Neural cell (in vitro differentiated cells): ENCODE results near the gene TBC1D32.

Experiments used
- EZH2 ChIP-seq: fragments of 200-600, 300-800 bp; shearing (Covaris generic), sonication (generic); IDR thresholded peaks from 2 replicates; pipeline ENCODE4 v1.6.1; 2014; ENCODE audit warnings: antibody characterized with exemption, low read length, borderline replicate concordance, mild to moderate bottlenecking; ENCODE audit not compliant: insufficient read depth, poor library complexity, severe bottlenecking
- MXI1 ChIP-seq: fragments of 450-650 bp; conservative IDR thresholded peaks from 2 replicates; pipeline ENCODE4 v1.6.1; 2014; ENCODE audit warnings: antibody characterized with exemption, mild to moderate bottlenecking; ENCODE audit not compliant: poor library complexity, severe bottlenecking
- POLR2AphosphoS5 ChIP-seq: IDR thresholded peaks from 2 replicates; pipeline ENCODE4 v1.6.1; 2012
- RAD21 ChIP-seq: fragments of 450-650 bp; conservative IDR thresholded peaks from 2 replicates; pipeline ENCODE4 v1.6.1; 2014; ENCODE audit warnings: antibody characterized with exemption, mild to moderate bottlenecking, moderate library complexity
- SMC3 ChIP-seq: fragments of 450-650 bp; conservative IDR thresholded peaks from 2 replicates; pipeline ENCODE4 v1.6.1; 2014; ENCODE audit warnings: antibody characterized with exemption, mild to moderate bottlenecking, moderate library complexity; ENCODE audit not compliant: poor library complexity
- TAF1 ChIP-seq: IDR thresholded peaks from 2 replicates; pipeline ENCODE4 v1.6.1; 2012; ENCODE audit warnings: low read depth
- TF ChIP-seq, protein P1 (sequence below): fragments of 450-650 bp; IDR thresholded peaks from 2 replicates; pipeline ENCODE4 v1.5.1; 2014; ENCODE audit warnings: antibody characterized with exemption, mild to moderate bottlenecking, moderate library complexity; ENCODE audit not compliant: poor library complexity, severe bottlenecking
- TF ChIP-seq, protein P2 (sequence below): IDR thresholded peaks from 2 replicates; pipeline ENCODE4 v1.6.1; 2012; ENCODE audit warnings: borderline replicate concordance

DNA sequence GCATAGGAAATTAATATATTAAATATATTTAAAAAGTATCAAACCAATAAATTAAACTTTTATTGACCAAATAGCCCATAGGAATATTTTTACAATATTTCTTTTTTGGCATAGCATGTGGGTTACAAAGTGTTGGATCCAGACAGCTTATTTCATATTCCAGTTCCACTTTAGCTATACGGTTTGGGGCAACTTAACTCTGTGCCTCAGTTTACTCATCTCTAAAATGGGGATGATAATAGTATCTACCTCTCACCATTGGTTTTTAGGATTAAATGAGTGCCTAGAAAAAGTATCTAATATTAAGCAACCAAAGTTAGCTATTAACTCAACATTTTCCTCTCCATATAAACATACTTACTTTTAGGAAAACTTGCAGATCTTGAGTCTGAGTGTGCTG lies 243.8 kb downstream of the TBC1D32 start:
- TF ChIP-seq POLR2AphosphoS5, result no peak
- TF ChIP-seq, protein P1, sequence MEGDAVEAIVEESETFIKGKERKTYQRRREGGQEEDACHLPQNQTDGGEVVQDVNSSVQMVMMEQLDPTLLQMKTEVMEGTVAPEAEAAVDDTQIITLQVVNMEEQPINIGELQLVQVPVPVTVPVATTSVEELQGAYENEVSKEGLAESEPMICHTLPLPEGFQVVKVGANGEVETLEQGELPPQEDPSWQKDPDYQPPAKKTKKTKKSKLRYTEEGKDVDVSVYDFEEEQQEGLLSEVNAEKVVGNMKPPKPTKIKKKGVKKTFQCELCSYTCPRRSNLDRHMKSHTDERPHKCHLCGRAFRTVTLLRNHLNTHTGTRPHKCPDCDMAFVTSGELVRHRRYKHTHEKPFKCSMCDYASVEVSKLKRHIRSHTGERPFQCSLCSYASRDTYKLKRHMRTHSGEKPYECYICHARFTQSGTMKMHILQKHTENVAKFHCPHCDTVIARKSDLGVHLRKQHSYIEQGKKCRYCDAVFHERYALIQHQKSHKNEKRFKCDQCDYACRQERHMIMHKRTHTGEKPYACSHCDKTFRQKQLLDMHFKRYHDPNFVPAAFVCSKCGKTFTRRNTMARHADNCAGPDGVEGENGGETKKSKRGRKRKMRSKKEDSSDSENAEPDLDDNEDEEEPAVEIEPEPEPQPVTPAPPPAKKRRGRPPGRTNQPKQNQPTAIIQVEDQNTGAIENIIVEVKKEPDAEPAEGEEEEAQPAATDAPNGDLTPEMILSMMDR, result no peak
- TF ChIP-seq SMC3, result no peak
- TF ChIP-seq EZH2, result no peak
- no peak for TF ChIP-seq TAF1
- TF ChIP-seq RAD21, result no peak
- TF ChIP-seq, protein P2, sequence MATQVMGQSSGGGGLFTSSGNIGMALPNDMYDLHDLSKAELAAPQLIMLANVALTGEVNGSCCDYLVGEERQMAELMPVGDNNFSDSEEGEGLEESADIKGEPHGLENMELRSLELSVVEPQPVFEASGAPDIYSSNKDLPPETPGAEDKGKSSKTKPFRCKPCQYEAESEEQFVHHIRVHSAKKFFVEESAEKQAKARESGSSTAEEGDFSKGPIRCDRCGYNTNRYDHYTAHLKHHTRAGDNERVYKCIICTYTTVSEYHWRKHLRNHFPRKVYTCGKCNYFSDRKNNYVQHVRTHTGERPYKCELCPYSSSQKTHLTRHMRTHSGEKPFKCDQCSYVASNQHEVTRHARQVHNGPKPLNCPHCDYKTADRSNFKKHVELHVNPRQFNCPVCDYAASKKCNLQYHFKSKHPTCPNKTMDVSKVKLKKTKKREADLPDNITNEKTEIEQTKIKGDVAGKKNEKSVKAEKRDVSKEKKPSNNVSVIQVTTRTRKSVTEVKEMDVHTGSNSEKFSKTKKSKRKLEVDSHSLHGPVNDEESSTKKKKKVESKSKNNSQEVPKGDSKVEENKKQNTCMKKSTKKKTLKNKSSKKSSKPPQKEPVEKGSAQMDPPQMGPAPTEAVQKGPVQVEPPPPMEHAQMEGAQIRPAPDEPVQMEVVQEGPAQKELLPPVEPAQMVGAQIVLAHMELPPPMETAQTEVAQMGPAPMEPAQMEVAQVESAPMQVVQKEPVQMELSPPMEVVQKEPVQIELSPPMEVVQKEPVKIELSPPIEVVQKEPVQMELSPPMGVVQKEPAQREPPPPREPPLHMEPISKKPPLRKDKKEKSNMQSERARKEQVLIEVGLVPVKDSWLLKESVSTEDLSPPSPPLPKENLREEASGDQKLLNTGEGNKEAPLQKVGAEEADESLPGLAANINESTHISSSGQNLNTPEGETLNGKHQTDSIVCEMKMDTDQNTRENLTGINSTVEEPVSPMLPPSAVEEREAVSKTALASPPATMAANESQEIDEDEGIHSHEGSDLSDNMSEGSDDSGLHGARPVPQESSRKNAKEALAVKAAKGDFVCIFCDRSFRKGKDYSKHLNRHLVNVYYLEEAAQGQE, result no peak
- no peak for TF ChIP-seq MXI1
